Measurements from ENCODE around the gene NUPR1.

DNA sequence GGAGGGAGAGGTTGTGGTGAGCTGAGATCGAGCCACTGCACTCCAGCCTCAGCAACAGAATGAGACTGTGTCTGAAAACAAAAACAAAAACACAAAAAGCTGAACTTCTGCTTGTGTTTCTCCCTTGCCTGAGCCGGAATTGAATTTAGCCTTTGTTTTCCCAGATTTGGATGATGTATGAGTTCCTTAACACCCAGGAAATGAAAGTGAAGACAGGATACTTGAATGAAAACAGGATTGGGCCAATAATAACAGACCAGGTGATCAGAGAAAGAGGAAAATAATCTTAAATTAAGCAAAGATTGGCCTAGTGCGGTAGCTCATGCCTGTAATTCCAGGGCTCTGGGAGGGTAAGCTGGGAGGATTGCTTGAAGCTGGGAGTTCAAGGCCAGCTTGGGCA is 1.6 kb upstream of the NUPR1 start:
- TF ChIP-seq, protein P1, sequence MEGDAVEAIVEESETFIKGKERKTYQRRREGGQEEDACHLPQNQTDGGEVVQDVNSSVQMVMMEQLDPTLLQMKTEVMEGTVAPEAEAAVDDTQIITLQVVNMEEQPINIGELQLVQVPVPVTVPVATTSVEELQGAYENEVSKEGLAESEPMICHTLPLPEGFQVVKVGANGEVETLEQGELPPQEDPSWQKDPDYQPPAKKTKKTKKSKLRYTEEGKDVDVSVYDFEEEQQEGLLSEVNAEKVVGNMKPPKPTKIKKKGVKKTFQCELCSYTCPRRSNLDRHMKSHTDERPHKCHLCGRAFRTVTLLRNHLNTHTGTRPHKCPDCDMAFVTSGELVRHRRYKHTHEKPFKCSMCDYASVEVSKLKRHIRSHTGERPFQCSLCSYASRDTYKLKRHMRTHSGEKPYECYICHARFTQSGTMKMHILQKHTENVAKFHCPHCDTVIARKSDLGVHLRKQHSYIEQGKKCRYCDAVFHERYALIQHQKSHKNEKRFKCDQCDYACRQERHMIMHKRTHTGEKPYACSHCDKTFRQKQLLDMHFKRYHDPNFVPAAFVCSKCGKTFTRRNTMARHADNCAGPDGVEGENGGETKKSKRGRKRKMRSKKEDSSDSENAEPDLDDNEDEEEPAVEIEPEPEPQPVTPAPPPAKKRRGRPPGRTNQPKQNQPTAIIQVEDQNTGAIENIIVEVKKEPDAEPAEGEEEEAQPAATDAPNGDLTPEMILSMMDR (conservative IDR thresholded peaks at IDR 0.05; ENCODE audit: low read depth, low read length) = no peak
- TF ChIP-seq EZH2 (IDR thresholded peaks at IDR 0.05; ENCODE audit: borderline replicate concordance, low read depth, low read length, poor library complexity, severe bottlenecking) = no peak
